HCT116 (cell line): ENCODE data around the gene TCEA2. TPM values are rescaled to one million over a fixed set of nuclear protein-coding genes. Genes with fewer than 3 reads are reported as not detected.

Experiments
- ATAC-seq: fragments of 200-7000 bp; cut with Tn5 transposase; 2 replicates; pipeline ENCODE4 v1.9.1; 2020; ENCODE audit warnings: mild to moderate bottlenecking, moderate library complexity
- BruUV-seq: library from RNA; stranded (reverse); fragments of 400-500 nt; replicated peaks from 2 replicates; lab custom pipeline; 2021; lab: Mats Ljungman, UMichigan
- CTCF ChIA-PET: fragments of 300-600 bp; sonication (Branson Sonifier 250); formaldehyde crosslinking; loops from one replicate; lab custom pipeline; 2021; ENCODE audit warnings: antibody characterized with exemption; lab: Charles Lee
- POLR2A ChIA-PET: fragments of 300-600, 350-600 bp; sonication (Branson Sonifier 250); formaldehyde crosslinking; loops from one replicate; lab custom pipeline; 2021; ENCODE audit warnings: antibody characterized with exemption; lab: Charles Lee
- RAD21 ChIA-PET, 2 experiments: fragments of 300-600 bp; sonication (Branson Sonifier 250); formaldehyde crosslinking; loops; one replicate each; lab custom pipeline; 2023; ENCODE audit warnings: low total read pairs in 2 of 2; ENCODE audit not compliant: uncharacterized antibody in 2 of 2, unreplicated experiment in 2 of 2, low non-redundant PET in 1 of 2; lab: Charles Lee
- DNase-seq: peaks from one replicate; pipeline ENCODE4 v3.0.0-alpha.2; 2010; ENCODE audit warnings: low read depth, low spot score
- H2AFZ ChIP-seq: fragments of 200-600 bp; shearing (Covaris generic), sonication (generic); 2 replicates; pipeline ENCODE4 v1.6.1; 2017; ENCODE audit warnings: low read depth, mixed run types, mixed read lengths, antibody characterized with exemption, low read length; ENCODE audit not compliant: poor library complexity, severe bottlenecking
- H3K27ac ChIP-seq: 2 replicates; pipeline ENCODE4 v1.5.1; 2012; ENCODE audit warnings: low read depth, low read length
- H3K27me3 ChIP-seq: fragments of 200-600 bp; sonication (generic); 2 replicates; pipeline ENCODE4 v1.6.1; 2016; ENCODE audit warnings: mixed run types, low read length, mixed read lengths; ENCODE audit not compliant: insufficient read depth
- H3K36me3 ChIP-seq, 2 experiments: fragments of 200-500 bp in 1 of 2; fragments of 200-600 bp in 1 of 2; sonication (Bioruptor generic) in 1 of 2; sonication (generic) in 1 of 2; 2 replicates each; pipeline versions ENCODE4 v1.5.1 to v1.6.1; 2014 to 2016; ENCODE audit warnings: low read length in 2 of 2, inconsistent platforms in 1 of 2, mixed read lengths in 1 of 2, mixed run types in 1 of 2; ENCODE audit not compliant: insufficient read depth in 2 of 2, control insufficient read depth in 1 of 2
- H3K4me1 ChIP-seq, 2 experiments: fragments of 200-600 bp in 1 of 2; sonication (generic) in 1 of 2; 2 replicates each; pipeline versions ENCODE4 v1.5.1 to v1.6.1; 2012 to 2017; ENCODE audit warnings: low read length in 2 of 2, inconsistent platforms in 1 of 2, mild to moderate bottlenecking in 1 of 2, mixed read lengths in 1 of 2, mixed run types in 1 of 2, moderate library complexity in 1 of 2; ENCODE audit not compliant: insufficient read depth in 2 of 2, control insufficient read depth in 1 of 2
- H3K4me2 ChIP-seq: fragments of 200-600 bp; sonication (generic); 2 replicates; pipeline ENCODE4 v1.6.1; 2017; ENCODE audit warnings: mixed run types, low read length, mixed read lengths
- H3K4me3 ChIP-seq, 2 experiments: fragments of 200-600 bp in 1 of 2; sonication (generic) in 1 of 2; replicated peaks in 1 of 2; 2 replicates each; pipeline ENCODE4 v1.5.1; 2011 to 2016; ENCODE audit warnings: low read length in 2 of 2, control low read depth in 1 of 2, low read depth in 1 of 2, mild to moderate bottlenecking in 1 of 2, mixed read lengths in 1 of 2, mixed run types in 1 of 2
- H3K79me2 ChIP-seq: fragments of 200-600 bp; sonication (generic); 2 replicates; pipeline ENCODE4 v1.6.1; 2017; ENCODE audit warnings: mild to moderate bottlenecking, mixed run types, low read length, moderate library complexity, mixed read lengths; ENCODE audit not compliant: insufficient read depth
- H3K9ac ChIP-seq: fragments of 200-600 bp; sonication (generic); 2 replicates; pipeline ENCODE4 v1.6.1; 2016; ENCODE audit warnings: low read length, mixed read lengths
- H3K9me2 ChIP-seq: fragments of 200-600 bp; sonication (generic), shearing (Covaris generic); 2 replicates; pipeline ENCODE4 v1.6.1; 2017; ENCODE audit warnings: mixed run types, mild to moderate bottlenecking, moderate library complexity; ENCODE audit not compliant: insufficient read depth
- H3K9me3 ChIP-seq, 2 experiments: fragments of 200-500 bp in 1 of 2; fragments of 200-600 bp in 1 of 2; sonication (Bioruptor generic) in 1 of 2; sonication (generic) in 1 of 2; 2 replicates each; pipeline ENCODE4 v1.6.1; 2014 to 2017; ENCODE audit warnings: low read length in 2 of 2, mixed read lengths in 2 of 2, inconsistent platforms in 1 of 2, low read depth in 1 of 2, mild to moderate bottlenecking in 1 of 2, mixed run types in 1 of 2, moderate library complexity in 1 of 2; ENCODE audit not compliant: control insufficient read depth in 1 of 2, insufficient read depth in 1 of 2
- H4K20me1 ChIP-seq: fragments of 200-600 bp; sonication (generic), shearing (Covaris generic); 2 replicates; pipeline ENCODE4 v1.6.1; 2017; ENCODE audit warnings: mixed run types, mild to moderate bottlenecking, moderate library complexity; ENCODE audit not compliant: insufficient read depth
- CTCF ChIP-seq, 3 experiments: fragments of 200-600 bp in 1 of 3; sonication (generic) in 1 of 3; IDR thresholded peaks in 2 of 3; conservative IDR thresholded peaks in 1 of 3; 2 replicates each; pipeline ENCODE4 v1.5.1; 2012 to 2017; ENCODE audit warnings: low read depth in 2 of 3, low read length in 2 of 3, antibody characterized with exemption in 1 of 3, borderline replicate concordance in 1 of 3, control low read depth in 1 of 3, mild to moderate bottlenecking in 1 of 3, mixed read lengths in 1 of 3, mixed run types in 1 of 3, moderate library complexity in 1 of 3; ENCODE audit not compliant: insufficient read depth in 1 of 3
- EGR1 ChIP-seq: IDR thresholded peaks from 2 replicates; pipeline ENCODE4 v1.6.1; 2012; ENCODE audit warnings: low read depth
- SIN3A ChIP-seq: IDR thresholded peaks from 2 replicates; pipeline ENCODE4 v1.6.1; 2012; ENCODE audit warnings: low read depth
- ZBTB33 ChIP-seq: IDR thresholded peaks from 2 replicates; pipeline ENCODE4 v1.6.1; 2011; ENCODE audit warnings: mild to moderate bottlenecking, low read length, moderate library complexity; ENCODE audit not compliant: insufficient replicate concordance; ENCODE audit errors: extremely low read depth
- intact Hi-C: fragments of 100-400 bp; cut with micrococcal nuclease; formaldehyde crosslinking; loops from 2 replicates; pipeline ENCODE4 v1.10.0; 2022
- total RNA-seq: library from RNA; stranded (reverse); gene quantifications from one replicate; pipeline ENCODE4 v1.2.1, GENCODE V29; 2021; ENCODE audit not compliant: unreplicated experiment

The TCEA2 gene
- total RNA-seq, 1 experiment from 2014 or later: 29.7 TPM

- TF ChIP-seq SIN3A: no peak
- TF ChIP-seq ZBTB33: no peak
- no peak for TF ChIP-seq CTCF (IDR thresholded peaks at IDR 0.05 in 2 of 3, conservative IDR thresholded peaks at IDR 0.05 in 1 of 3; ENCODE audit: borderline replicate concordance in 1 of 3, insufficient read depth in 1 of 3, low read depth in 2 of 3, low read length in 2 of 3)
- TF ChIP-seq EGR1: no peak
- Histone ChIP-seq H3K4me1 (peaks cover 9 to 14% of the 10 kb centered on the region in 2 experiments), H3K27me3 (no peaks in the 10 kb centered on the region), H3K9me3 (no peaks in the 10 kb centered on the region), H3K4me2 (no peak overlapping the region), H3K9ac (no peak overlapping the region), H3K4me3 (no peak overlapping the region), H3K9me2 (no peaks in the 10 kb centered on the region), H2AFZ (no peak overlapping the region), H3K27ac (no peak overlapping the region), H3K79me2 (peaks cover 9% of the 10 kb centered on the region; the same call in 1 of the 2 replicates), H4K20me1 (no peaks in the 10 kb centered on the region), H3K36me3 (no peaks in the 10 kb centered on the region)
- RAD21 ChIA-PET: no interaction called here
- POLR2A ChIA-PET: no interaction called here
- intact Hi-C loops: no loop called here
- CTCF ChIA-PET: no interaction called here
- DNase-seq (no peak), ATAC-seq (no peak)
- BruUV-seq: no TSS peak
Measured at GRCh38 chr20:64077541-64077875, 14.5 kb downstream of the TCEA2 start.
